GM21717 (cell line): Measurements from ENCODE around the gene TRIM42.

Experiments used
- ATAC-seq: cut with Tn5 transposase; IDR thresholded peaks from one replicate; pipeline ENCODE4 v1.9.1; 2021; ENCODE audit warnings: mild to moderate bottlenecking, moderate library complexity; ENCODE audit not compliant: unreplicated experiment

The TRIM42 gene

DNA sequence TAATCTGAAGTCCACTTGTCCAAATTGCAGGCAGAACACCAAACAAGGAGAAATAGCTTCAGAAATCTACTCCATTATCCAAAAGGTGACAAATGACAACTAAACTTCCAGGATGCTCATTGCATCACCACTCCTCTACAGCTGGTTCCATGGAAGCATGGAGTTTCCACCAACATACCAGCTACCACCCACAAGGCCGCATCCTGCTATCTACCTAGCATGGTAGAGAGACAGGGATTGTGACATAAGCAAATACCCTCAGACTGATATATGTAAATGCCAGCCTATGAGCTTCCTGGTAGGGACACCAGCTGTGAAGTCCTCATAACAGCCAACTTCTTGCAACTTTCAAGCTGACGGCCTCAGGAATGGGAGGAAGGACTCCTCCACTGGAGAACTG lies at the start of gene TRIM42:
TSS of gene TRIM42 (plus strand) at position 301 of the 400 bp plus-strand sequence. CDS start 166 bp downstream, outside the sequence.
- no peak for ATAC-seq

DNA sequence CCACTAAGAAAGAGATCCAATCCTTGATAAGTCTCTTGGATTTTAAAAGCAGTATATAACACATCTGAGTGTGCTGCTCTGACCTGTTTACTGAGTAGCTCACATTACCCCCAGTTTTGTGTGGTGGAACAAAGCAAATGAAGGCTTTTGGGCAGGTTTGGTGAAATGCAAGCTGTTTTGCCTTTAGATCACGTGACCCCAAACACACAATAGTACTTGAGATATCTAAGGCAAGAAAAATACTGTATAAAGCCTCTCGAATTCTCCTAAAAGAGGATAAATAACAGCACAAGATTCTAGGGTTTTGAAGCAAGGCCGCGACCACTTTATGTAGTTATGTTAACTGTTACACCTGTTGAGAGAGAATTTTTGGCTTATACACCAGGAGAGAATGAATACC lies 49.3 kb upstream of the TRIM42 start:
- ATAC-seq: no peak

DNA sequence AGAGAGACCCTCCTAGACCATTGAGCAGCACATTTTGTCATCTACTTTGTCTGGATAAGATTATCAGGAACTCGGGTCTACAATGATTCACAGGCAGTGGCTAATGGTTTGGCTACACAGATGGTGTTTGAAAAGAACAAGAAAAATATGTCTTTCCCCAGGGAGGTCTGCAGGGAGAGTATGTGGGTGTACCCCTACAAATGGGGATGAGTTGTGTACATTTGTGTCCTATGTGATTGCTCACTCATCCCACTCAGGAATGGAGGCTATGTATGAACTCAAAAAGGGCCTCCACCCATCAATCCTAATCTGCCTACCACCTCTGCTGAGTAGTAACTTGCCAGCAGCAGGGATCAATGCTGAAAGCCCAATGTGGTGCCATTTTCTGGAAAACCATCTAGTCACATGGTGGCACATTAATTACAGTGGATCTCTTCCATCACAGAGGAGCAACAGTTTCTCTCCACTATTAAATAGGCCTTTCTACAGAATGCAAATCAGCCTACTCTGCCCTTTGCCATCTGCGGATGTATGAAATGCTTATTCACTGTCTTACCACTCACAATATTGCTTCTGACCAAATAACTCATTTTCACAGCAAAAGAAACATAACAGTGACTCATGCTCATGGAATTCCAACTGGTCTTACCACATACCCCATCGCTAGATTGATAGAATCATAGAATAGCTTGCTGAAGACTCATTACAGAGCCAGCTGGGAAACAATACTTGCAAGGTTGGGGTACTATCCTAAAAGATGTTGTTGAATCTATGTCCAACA lies 48.3 kb upstream of the TRIM42 start:
- no peak for ATAC-seq

DNA sequence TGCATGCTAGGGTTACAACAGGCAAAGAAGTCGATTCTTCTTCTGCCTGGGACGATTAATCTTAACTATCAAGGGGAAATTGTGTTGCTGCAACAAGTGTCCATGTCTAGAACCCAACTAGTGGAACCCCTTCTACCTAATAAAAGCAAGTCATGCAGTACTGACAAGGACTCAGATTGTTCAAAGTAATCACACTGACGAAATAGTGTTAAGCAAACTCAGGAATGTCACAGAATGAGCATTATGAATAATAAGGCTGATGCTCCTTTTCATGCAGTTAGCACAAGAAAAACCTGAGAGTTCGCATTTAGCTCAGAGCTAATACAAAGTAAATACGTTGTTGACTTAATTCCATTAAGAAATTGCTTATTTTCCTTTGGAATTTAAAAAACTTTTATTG lies 47.5 kb upstream of the TRIM42 start:
- ATAC-seq: no peak

DNA sequence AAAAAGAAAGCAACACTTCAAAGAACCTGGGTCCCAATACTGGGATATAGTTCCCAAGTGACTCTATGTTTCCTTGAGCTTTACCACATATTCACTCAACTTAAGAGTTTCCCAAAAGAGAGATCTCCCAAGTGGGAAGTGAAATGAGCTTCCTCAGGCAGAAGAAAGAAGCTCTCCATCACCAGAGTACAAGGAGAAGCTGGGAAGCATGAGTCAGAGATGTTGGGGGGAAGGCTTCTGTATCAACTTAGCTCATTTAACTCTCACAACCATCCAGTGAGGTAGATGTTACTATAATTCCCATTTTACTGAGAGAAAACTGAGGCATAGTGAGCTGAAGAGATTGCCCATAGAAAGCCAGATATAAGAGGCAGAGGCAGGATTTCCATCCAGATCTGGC lies 47.0 kb upstream of the TRIM42 start:
- no peak for ATAC-seq

DNA sequence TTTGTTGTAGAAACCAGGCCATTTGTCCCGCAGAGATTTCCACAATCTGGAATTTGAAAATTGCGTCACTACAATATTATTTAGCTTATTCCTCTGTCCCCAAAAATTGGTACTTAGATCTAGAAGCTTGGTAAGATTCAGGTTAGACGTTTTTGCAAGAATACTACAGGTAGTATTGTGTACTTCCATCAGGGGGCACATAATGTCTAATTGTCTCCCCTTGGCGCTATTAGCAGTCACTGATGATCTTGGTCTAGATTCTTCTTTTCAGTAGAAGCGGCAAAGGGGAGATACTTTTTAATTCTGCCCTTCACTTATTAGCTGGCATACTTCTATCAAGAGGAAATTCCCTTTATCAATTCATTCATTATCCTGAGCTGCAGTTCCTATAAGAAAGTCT lies 42.6 kb upstream of the TRIM42 start:
- no peak for ATAC-seq

DNA sequence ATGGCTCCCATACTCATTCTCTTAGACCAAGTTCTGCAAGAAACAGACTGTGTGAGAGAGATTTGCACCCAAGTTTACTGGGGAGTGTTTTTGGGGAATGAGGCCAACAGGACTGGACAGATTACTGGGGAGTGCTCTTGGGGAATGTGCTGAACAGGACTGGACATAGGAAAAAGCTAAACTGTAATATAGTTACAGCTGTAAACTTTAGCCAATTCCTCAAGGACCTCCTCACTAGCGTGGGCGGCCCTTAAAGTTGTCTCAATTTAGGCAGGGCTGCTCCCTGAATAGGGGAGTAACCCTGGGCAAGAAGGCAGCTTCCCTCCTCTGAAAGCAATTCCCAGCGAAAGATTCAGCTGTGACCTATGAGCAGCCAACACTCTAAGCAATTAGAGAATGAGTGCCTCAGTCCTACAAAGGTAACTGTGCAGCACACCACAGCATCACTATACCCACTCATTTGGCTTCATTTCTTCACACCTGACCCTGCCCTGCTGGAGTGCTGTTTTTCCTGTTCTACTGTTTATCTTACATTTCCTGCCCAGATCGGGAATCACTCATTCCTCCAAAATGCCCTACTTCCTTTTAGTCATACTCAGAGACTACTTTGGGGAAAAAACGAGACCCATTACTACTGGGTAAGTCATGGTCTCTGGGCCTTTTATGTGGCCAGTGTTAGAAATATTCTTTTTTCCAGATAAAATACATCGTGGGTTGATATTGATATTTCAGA lies 41.3 kb upstream of the TRIM42 start:
- ATAC-seq: no peak

DNA sequence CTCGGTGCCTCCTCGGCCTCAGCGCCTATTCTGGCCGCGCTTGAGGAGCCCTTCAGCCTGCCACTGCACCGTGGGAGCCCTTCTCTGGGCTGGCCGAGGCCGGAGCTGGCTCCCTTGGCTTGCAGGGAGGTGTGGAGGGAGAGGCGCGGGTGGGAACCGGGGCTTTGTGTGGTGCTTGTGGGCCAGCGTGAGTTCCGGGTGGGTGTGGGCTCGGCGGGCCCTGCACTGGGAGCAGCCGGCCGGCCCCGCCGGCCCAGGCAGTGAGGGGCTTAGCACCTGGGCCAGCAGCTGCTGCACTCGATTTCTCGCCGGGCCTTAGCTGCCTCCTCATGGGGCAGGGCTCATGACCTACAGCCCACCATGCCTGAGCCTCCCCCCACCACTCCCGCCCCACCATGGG lies 26.6 kb upstream of the TRIM42 start:
- ATAC-seq: no peak

DNA sequence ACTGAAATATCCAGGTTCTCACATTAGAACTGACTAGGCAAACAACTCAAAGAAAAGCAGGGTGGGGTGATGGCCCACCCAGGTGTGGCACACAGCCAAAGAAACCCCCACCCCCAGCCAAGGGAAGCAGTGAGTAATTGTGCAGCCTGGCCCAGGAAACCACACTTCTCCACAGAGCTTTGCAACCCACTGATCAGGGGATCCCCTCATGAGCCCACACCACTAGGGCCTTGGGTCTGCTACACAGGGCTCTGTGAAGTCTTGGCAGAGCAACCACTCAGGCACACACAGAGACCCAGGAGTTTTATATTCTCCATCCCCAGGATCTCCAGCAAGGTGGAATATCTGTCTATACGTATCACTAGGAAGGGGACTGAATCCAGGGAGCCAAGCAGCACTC lies 22.2 kb upstream of the TRIM42 start:
- ATAC-seq: no peak

DNA sequence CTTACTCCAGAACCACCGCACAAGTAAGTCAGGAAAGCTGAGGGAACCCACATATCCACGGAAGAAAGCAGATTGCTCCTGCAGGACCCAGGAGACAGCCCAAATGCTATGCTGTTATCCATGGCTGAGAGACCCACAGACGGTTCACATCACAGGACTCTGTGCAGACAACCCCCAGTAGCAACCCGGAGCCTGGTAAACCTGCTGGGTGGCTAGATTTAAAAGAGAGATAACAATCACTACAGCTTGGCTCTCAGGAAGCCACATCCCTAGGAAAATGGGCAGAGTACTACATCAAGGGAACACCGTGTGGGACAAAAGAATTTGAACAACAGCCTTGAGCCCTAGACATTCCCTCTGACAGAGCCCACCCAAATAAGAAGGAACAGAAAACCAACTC lies 13.8 kb upstream of the TRIM42 start:
- no peak for ATAC-seq

DNA sequence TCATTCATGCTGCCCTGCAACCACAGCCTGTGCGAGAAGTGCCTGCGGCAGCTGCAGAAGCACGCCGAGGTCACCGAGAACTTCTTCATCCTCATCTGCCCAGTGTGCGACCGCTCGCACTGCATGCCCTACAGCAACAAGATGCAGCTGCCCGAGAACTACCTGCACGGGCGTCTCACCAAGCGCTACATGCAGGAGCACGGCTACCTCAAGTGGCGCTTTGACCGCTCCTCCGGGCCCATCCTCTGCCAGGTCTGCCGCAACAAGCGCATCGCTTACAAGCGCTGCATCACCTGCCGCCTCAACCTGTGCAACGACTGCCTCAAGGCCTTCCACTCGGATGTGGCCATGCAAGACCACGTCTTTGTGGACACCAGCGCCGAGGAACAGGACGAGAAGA lies 4.7 kb downstream of the TRIM42 start:
- no peak for ATAC-seq

DNA sequence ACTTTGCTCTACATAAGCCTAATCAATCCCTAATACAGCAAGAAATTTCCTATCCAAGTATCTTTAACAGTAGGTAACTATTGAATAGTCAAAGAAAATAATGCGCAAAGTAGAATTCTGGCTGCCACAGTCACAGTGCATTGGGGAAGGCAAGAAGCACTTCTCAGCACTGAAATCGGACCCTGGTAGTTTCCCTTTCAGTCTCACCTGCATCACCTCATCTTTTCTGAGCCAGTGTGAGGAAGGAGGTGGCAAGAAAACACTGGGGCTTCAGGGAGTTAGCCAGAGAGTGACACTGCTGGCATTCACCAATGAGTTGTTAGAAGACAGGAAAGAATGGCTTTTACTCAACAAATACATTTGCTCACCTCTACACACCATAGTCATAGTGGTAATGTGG lies 8.3 kb downstream of the TRIM42 start:
- ATAC-seq: no peak

DNA sequence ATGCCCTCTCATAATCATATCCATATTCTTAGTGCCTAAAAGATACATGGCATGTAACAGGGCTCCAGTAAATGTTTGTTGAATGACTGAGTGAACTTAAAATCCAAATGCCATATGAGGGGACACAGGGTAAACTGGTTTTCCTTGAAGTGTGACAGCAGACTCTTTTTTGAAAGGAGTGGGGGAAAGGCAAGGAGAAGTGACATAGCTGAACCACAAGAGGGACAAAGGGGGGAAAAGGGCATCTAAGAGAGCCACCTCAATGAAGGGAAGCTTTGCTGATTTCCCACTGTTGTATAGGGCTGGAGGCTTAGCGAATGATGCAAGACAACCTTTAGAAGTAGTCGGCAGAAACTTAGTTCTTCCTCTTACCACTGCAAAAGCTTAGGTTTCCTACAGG lies 9.1 kb downstream of the TRIM42 start:
- no peak for ATAC-seq

DNA sequence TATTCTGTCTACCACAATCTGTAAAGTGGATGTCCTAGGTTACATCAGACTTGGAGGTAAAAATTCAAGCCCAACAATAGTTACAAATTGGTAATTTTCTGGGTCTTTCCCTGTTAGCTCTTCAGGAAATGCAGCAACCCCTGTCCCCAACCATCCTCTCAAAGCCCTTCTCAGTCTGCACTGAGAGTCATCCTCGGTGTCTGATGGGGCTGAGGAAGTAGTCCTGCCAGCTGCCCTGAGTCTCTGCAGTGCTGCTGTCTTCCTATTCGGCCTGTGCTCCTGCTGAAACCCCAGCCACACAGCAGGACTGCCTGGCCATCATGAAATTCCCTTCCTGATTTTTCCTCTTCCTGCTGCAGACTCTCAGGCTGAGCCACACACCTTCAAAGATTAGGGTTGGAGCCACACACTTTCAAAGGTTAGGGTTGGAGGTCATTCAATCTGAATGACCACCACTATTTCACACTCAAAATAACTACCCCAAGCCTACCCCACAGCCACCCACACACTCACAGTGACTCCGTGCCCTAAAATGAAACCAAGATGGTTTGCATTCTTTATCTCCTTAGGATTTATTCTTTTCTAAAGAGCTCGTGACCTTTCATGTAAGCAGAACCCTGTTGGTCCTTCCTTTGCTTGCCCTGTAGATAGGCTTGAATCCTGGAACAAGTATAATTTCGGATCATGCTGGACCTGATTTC lies 17.6 kb downstream of the TRIM42 start:
- no peak for ATAC-seq

DNA sequence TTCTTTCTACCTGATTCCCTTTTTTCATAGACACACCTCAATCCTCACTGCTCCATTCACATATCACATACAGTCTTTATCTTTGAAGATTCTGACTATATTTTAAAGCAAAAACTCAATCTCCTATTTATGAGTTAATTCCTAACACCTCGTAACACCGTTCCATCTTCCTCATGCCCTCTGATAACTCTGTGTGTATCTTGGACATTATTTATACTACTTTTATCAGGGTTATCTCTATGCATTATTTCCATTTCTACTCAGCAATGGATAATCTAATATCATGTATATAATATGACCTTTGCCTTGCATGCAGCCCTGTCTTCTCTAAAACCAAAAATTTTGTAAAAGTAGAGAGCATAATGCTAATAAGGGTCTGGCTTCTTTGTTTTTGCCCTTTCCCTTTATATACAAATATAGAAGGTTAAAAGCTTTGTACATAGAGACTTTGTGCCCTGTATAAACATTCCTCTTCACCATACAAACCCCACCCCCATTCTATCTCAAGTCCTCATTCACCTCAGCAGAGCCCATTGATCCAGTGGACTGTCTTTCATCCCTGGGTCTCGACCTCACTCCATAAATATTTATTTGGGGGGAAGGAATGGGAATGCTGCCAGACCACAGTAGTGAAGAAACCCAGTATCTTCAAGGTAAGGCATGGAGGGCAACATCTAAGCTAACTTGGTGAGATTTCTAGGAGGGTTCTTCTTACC lies 21.8 kb downstream of the TRIM42 start:
- ATAC-seq: no peak

DNA sequence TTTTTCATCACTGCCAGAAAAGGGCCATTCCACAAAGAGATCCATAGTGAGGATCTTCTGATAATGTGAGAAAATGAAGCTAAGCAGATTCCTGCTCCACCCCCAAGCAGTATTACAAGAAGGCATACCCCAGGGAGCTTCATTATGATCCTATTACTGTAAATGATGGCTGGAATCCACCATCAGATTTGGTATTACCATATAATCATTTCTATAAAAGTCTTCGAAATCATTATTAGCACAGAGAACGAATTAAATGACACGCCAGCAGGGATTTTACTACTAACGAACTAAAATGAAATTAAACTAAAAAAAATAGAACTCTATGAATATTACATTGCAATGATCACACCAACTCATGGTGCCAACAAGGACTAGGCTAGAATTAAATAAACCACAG lies 24.4 kb downstream of the TRIM42 start:
- no peak for ATAC-seq

DNA sequence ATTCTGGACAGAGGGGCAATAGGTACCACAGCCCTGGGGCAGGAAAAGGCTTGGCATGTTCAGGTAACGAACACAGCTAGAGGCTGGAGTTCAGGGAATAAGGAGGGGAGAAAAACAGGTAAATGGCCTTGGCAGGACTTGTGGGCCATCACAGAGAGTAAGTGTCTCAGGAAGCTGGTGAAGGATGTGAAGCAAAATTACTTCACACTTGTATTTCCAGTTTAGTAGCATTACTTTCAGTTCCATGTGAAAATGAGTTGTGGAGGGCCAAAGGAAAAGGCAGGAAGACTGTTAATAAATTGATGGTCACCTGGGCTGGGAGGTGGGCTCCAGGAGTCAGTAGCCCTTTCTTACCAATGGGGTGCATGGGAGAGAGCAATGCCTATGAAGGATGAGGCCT lies 25.6 kb downstream of the TRIM42 start:
- no peak for ATAC-seq

DNA sequence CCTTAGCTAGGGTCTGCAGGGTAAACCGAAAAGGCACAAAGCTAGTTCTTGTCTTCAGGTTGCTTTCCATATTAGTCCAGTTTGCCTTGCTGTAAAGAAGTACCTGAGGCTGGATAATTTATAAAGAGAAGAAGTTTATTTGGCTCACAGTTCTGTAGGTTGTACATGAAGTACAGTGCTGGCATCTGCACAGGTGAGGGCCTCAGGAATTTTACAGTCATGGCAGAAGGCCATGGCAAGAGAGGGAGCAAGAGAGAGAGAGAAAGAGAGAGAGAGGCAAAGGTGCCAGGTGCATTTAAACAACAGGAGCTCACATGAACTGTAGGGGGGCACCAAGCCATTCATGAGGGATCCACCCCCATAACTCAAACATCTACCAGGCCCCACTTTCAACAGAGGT lies 26.9 kb downstream of the TRIM42 start:
- ATAC-seq: no peak

DNA sequence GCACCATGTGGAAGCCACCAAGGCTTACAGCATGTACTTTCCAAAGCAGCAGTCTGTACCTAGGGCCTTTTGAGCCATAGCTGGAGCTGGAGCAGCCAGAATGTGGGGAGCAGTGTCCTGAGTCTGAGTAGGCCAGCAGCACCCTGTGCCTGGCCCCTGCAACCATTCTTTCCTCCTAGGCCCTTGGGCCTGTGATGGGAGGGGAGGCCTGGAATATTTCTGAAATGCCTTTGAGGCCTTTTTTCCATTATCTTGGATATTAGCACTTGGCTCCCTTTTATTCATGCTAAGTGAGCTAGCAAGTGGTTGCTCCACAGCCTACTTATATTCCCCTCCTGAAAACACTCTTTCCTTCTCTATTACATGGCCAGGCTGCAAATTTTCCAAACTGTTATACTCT lies 28.1 kb downstream of the TRIM42 start:
- no peak for ATAC-seq

DNA sequence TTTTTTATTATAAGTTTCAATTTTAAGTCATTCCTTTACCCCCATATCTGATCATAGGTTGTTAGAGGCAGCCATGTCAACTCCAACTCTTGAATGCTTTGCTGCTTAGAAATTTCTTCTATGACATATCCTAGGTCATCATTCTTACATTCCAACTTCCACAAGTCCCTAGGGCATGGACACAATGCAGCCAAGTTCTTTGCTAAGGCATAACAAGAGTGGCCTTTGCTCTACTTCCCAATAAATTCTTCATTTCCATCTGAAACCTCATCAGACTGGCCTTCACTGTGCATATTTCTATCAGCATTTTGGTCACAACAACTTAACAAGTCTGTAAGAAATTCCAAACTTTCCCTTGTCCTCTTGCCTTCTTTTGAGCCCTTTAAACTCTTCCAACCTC lies 28.5 kb downstream of the TRIM42 start:
- no peak for ATAC-seq

DNA sequence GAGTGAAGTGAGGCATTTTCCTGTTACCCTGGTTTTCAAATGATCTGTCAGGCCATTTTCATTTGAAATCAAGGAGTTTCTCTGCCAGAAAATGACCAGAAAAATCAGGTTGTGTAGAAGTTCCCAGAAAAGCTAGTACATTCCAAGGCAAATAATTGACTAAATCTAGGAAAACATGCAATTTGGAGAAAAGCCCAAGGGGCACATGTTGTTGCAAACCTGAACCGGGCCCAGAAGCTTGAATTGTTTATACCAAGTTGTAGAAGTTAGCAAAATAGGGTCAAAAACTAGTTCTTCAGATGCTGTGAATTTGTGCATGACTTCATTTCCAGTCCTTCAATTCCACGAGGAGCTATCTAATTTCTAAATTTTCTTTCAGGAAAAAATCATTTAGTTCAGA lies 31.0 kb downstream of the TRIM42 start:
- no peak for ATAC-seq
